ENCODE measurements around the gene TNFAIP8.

The TNFAIP8 gene

GRCh38 chr5:119329666-119330065, 26.2 kb upstream of the TNFAIP8 start:
- DNase-seq = no peak

GRCh38 chr5:119330367-119331183, 25.2 kb upstream of the TNFAIP8 start:
- DNase-seq = peak; percentile 79

- DNase-seq = no peak
These were observed 24.2 kb upstream of the TNFAIP8 start for GRCh38 chr5:119331566-119332095.

GRCh38 chr5:119332208-119332607, 23.6 kb upstream of the TNFAIP8 start:
- no peak for DNase-seq

GRCh38 chr5:119332978-119333401, 22.8 kb upstream of the TNFAIP8 start:
- DNase-seq = no peak

- DNase-seq = peak; percentile 82
These were observed 22.4 kb upstream of the TNFAIP8 start for GRCh38 chr5:119333421-119333851.

- no peak for DNase-seq
These were observed 20.6 kb upstream of the TNFAIP8 start for GRCh38 chr5:119335261-119335677.

- DNase-seq = no peak
These were observed 19.6 kb upstream of the TNFAIP8 start for GRCh38 chr5:119336262-119336661.

GRCh38 chr5:119336845-119337580, 18.8 kb upstream of the TNFAIP8 start:
- DNase-seq = no peak

- DNase-seq = no peak
These were observed 17.4 kb upstream of the TNFAIP8 start for GRCh38 chr5:119338326-119338946.

- no peak for DNase-seq
These were observed 16.5 kb upstream of the TNFAIP8 start for GRCh38 chr5:119339344-119339743.

GRCh38 chr5:119339965-119340364, 15.9 kb upstream of the TNFAIP8 start:
- DNase-seq = peak; percentile 89

- DNase-seq = peak; percentile 91
These were observed 15.1 kb upstream of the TNFAIP8 start for GRCh38 chr5:119340597-119341218.

GRCh38 chr5:119341452-119342349, 14.1 kb upstream of the TNFAIP8 start:
- peak; percentile 86 for DNase-seq

GRCh38 chr5:119342406-119342805, 13.4 kb upstream of the TNFAIP8 start:
- DNase-seq = no peak

- no peak for DNase-seq
These were observed 12.8 kb upstream of the TNFAIP8 start for GRCh38 chr5:119343052-119343451.

- DNase-seq = peak; percentile 90
These were observed 12.1 kb upstream of the TNFAIP8 start for GRCh38 chr5:119343766-119344165.

- no peak for DNase-seq
These were observed 11.6 kb upstream of the TNFAIP8 start for GRCh38 chr5:119344231-119344630.

- no peak for DNase-seq
These were observed 10.0 kb upstream of the TNFAIP8 start for GRCh38 chr5:119345861-119346260.

- peak; percentile 64 for DNase-seq
These were observed 9.4 kb upstream of the TNFAIP8 start for GRCh38 chr5:119346394-119346793.

- DNase-seq = no peak
These were observed 8.2 kb upstream of the TNFAIP8 start for GRCh38 chr5:119347574-119347973.

- no peak for DNase-seq
These were observed 7.8 kb upstream of the TNFAIP8 start for GRCh38 chr5:119347991-119348390.

Data from activated CD4-positive, alpha-beta T cell treated with anti-CD3 and anti-CD28 coated beads, Interleukin-10, Interleukin-2, amounts not matched to agents 100 ng/mL and 50 ng/mL, durations not matched to agents 16 hours and 8 hours (primary cell).